ENCODE measurements around the gene PDE4D.

GRCh38 chr5:59537961-59538749 is 355.4 kb downstream of the PDE4D start:
- no peak for TF ChIP-seq CTCF (IDR thresholded peaks at IDR 0.05; ENCODE audit: extremely low read depth in 1 of 2, insufficient read depth in 1 of 2, low read depth in 1 of 2, low read length in 2 of 2)
- no peak for TF ChIP-seq POLR2A (IDR thresholded peaks at IDR 0.05; ENCODE audit: low read depth, low read length)
- no peak for TF ChIP-seq POLR2AphosphoS5 (IDR thresholded peaks at IDR 0.05; ENCODE audit: insufficient read depth, low read depth, low read length)
- TF ChIP-seq FOS (IDR thresholded peaks at IDR 0.05; ENCODE audit: borderline replicate concordance, insufficient read depth, low read length) = no peak
- TF ChIP-seq JUN (IDR thresholded peaks at IDR 0.05; ENCODE audit: borderline replicate concordance, insufficient read depth, insufficient read length, low read depth) = no peak
- TF ChIP-seq EZH2 (IDR thresholded peaks at IDR 0.05; ENCODE audit: borderline replicate concordance, low read depth, low read length, severe bottlenecking) = no peak
- no peak for TF ChIP-seq MYC (IDR thresholded peaks at IDR 0.05; ENCODE audit: low read depth, low read length)
- TF ChIP-seq GATA2 (IDR thresholded peaks at IDR 0.05; ENCODE audit: insufficient read depth, insufficient read length, low read depth, low read length) = no peak

Data from endothelial cell of umbilical vein (primary cell).